GM08714 (cell line): ENCODE results near the gene KLHL11.

Experiments used
- H3K4me3 ChIP-seq: fragments of 200-500 bp; sonication (Bioruptor generic); 2 replicates; pipeline ENCODE4 v1.5.1; 2014; ENCODE audit warnings: mild to moderate bottlenecking, low read length, inconsistent platforms
- ZNF274 ChIP-seq: IDR thresholded peaks from 2 replicates; pipeline ENCODE4 v1.6.1; 2012; ENCODE audit warnings: mild to moderate bottlenecking, low read depth, low read length

KLHL11 gene

DNA sequence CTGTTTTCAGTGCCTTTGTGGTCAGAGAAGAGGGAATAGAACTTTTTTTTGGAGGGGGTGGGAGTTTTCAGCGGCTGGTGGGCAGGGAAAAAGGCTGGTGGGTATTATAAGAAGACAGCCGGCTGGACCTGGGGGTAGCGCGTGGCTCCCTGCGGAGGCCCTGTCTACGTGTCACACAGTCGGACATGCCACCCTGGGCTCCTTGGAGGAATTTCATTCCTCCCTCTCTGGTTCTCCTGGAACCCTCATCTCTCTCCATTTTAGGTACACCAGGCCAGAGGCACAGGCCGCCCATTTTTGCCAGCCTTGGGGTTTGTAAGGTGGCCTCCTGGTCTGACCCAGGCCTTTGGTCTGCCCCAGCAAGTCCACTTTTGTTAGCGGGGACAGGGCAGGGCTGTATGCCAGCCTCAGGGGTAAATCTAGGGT lies 51.5 kb downstream of the KLHL11 start:
- H3K4me3 ChIP-seq, result no peak overlapping the region
- TF ChIP-seq ZNF274, result no peak

DNA sequence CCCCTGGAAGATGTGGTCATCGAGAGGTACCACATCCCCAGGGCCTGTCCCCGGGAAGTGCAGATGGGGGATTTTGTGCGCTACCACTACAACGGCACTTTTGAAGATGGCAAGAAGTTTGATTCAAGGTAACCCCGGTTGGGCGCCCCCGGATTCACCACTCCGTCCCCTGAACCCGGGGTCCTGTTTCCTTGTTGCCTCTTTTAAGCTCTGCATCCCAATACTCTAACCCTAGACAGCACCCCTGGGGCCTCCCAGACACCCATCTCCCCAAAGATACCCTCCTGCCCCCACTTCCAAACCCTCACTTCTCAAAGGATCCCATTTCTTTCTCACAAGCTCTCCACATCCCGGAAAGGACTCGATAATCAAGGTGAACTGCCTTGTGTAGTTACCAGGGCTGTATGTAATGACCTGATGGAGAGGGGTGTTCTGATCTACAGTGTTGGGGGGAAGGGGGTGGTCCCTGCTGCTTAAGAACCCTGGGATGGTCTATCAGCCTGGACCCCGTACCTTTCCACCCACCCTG lies 52.0 kb downstream of the KLHL11 start:
- H3K4me3 ChIP-seq, result peak overlapping the region; percentile 4; the same call in 1 of the 2 replicates
- no peak for TF ChIP-seq ZNF274

DNA sequence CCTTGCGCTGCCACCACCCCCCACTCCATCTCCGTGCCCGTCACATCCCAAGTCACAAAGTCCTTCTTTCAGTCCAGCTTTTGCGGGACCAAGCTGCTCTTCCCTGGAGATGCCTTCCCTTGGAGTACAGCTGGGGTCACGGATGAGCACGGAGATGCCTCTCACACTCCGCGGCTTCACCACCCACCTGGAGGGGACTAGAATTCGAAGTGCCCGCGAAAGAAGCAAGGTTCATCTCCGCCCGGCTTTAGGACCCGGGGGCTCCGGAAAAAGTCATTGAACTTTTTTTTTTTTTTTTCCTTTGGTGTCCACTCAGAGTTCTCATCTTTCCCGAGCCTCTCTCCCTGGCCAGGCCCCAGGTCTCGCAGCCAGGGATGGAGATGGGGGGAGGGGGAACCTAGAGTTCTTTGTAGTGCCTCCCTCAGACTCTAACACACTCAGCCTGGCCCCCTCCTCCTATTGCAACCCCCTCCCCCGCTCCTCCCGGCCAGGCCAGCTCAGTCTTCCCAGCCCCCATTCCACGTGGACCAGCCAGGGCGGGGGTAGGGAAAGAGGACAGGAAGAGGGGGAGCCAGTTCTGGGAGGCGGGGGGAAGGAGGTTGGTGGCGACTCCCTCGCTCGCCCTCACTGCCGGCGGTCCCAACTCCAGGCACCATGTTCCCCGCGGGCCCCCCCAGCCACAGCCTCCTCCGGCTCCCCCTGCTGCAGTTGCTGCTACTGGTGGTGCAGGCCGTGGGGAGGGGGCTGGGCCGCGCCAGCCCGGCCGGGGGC lies 52.7 kb downstream of the KLHL11 start, which contains the start of gene FKBP10:
Gene FKBP10, plus strand, starts transcription at position 624 of the 771 bp plus-strand sequence. Its CDS starts 31 bp downstream, at position 655.
- no peak for TF ChIP-seq ZNF274
- H3K4me3 ChIP-seq, result peak within 1 kb of the TSS; percentile 75

- H3K4me3 ChIP-seq, result peak within 1 kb of the TSS; percentile 75; the same call in 1 of the 2 replicates
- TF ChIP-seq ZNF274, result no peak
Measured at GRCh38 chr17:41811549-41812380, 53.5 kb downstream of the KLHL11 start, which contains the start of gene P3H4. P3H4 (minus strand) TSS chr17:41811949; CDS start chr17:41811915, 34 bp downstream.

GRCh38 chr17:41810659-41811548 lies 54.3 kb downstream of the KLHL11 start:
- H3K4me3 ChIP-seq, result peak overlapping the region; percentile 75; the same call in 1 of the 2 replicates
- TF ChIP-seq ZNF274, result no peak

GRCh38 chr17:41806685-41807445 lies 58.4 kb downstream of the KLHL11 start:
- H3K4me3 ChIP-seq, result no peak overlapping the region
- TF ChIP-seq ZNF274, result no peak
